HG03342 (cell line): ENCODE results near the gene COPE.
"Not testable (repeated sequence)": the region's sequence is repeated elsewhere in the genome, so short reads cannot be mapped to it uniquely, and the experiment has no call there.

Experiments
- ATAC-seq: cut with Tn5 transposase; IDR thresholded peaks from one replicate; pipeline ENCODE4 v1.9.1; 2021; ENCODE audit warnings: mild to moderate bottlenecking, moderate library complexity; ENCODE audit not compliant: unreplicated experiment

COPE gene

DNA sequence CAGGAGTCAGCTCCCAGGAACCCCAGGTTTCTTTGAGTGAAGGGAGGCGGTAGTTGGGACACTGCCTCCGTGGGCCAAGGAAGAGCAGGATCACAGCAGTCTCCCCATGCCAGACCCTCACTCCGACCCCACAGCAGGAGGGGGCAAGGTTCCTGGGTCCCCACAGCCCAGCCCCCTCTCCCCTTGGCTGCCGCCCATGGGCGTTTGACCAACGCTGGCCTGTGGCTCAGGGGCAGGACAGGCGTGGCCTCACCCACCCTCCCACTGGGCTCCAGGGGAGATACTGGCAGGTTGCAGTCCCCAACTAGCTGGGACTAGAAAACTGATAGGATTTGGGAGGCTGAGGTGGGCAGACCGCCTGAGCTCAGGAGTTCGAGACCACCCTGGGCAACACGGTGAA, 9.2 kb downstream of the COPE start:
- no peak for ATAC-seq

- ATAC-seq = no peak
Measured at GRCh38 chr19:18908917-18909619, 10.1 kb downstream of the COPE start.

DNA sequence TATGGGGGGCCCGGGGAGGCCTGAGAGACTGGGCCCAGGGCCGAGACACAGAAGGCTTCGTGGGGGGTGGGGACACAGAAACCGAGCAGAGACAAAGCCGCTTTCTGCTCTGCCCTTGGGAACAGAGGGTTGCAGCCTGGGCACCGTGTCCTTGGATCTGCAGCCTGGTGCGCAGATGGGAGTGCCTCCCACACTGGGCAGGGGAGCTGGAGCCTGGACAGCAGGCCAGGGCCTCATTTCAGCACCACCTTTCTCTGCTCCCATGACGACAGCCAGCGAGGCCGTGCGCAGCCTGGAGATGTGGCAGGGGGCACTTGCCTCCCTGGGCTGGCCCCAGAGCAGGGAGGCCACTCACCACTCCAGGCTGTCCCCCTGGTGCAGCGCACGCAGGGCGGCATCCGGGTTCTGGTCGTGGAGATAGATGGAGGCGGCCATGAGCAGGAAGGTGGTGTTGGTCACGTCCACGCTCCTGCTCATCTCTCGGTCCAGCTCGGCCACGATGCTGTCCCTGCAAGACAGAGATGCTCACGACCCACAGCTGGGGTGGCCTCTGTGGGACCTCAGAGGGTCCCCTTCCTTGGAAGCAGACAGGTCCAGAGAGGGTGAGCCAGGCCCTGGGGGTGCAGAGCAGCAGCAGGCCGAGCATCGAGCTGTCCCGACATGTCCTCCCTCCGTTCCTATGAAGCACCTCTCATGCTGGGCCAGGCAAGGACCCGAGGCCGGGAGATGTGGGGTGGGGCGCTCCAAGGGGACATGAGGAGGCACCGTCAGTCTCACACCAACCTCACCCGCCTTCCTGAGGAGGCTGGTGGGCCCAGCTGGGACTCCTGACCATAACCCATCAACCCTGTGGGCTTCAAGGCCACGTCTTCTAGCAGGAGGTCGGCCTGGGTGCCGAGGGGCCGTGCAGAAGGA, 12.3 kb downstream of the COPE start:
- ATAC-seq = no peak

DNA sequence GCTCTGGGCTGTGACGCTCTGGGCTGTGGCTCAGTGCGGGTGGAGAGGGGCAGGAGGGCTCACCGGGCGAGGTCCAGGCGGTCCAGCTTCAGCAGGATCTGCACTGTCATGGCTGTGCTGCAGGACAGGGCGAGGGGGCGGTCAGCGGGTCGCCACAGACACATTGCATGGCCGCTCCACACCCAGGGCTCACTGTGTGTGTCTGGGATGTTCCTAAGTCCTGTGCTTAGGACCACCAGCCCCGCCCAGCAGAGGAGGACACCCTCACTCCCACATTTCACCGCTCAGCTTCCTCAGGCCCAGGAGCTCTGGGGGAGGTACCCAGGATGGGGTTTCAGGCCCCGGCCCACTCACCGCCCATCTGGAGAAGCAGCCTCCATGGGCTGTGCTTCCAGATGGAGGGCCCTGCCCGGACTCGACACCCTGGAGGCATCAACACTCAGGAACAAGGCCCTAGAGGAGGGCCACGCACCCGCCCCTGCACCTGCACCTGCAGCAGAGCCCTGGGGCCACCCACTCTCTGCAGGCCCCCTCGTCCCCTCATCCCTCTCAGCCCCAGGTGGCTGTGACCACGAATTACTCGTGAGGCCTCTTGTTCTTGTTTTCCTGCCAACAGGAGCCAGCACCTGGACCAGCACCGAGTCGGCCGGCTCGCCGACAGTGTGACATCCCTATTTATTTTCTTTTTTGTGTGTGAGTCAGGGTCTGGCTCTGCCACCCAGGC, 13.5 kb downstream of the COPE start:
- no peak for ATAC-seq

- ATAC-seq = no peak
Measured at GRCh38 chr19:18905058-18905456, 14.1 kb downstream of the COPE start.

- ATAC-seq = no peak
Measured at GRCh38 chr19:18904334-18905057, 14.7 kb downstream of the COPE start.

- ATAC-seq = no peak
Measured at GRCh38 chr19:18903156-18904037, 15.8 kb downstream of the COPE start.

GRCh38 chr19:18902519-18902918, 16.7 kb downstream of the COPE start:
- not testable (repeated sequence) for ATAC-seq

DNA sequence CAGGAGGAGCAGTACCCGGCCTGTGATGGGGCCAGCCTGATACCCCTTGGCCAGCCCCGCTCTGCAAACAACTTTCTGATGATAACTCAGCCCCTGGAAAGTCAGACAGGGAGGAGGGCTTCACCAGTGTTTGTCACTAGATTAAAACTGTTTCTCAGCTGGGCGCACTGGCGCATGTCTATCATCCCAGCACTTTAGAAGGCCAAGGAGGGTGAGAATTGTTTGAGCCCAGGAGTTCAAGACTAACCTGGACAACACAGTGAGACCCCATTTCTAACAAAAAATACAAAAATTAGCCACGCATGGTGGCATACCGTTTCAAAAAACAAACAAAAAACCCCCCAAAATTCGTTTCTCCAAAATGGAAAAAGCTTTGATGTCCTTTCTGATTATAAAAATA, 17.7 kb downstream of the COPE start:
- ATAC-seq = no peak

DNA sequence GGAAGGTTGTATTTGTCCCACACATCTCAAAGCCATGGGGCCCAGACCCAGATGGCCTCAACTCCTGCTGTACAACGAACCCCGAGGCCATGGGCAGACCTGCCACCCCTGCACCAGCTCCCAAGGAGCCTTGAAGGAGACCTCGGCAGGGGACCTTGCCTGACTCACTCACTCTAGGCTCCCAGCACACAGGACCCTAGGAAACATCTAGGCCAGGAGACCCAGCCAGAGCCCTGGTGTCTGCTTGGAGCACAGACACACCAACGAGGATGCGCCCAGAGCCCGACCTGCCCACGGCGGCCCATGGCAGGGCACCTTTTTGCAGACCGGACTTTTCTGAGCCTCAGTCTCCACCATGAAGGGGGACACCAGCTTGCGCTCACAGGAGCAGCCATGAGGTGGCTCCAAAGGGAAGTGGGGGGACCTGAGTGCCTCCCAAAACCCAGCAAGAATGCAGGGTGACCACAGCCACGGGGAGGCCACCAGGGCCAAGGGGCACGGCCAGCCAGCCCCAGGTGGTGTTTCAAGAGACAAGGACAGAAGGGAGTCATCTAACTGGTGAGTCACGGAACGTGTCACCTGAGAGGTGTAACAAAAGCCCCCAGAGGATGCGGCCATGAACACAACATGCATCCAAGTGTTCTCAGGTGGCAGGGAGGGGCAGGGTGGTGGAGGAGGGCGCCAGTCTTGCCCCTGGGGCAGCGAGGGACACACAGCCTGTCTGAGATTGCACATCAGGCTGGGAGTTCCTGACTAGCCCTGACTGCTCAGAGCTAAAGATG, 18.3 kb downstream of the COPE start:
- no peak for ATAC-seq

GRCh38 chr19:18899624-18900560, 19.3 kb downstream of the COPE start:
- no peak for ATAC-seq

DNA sequence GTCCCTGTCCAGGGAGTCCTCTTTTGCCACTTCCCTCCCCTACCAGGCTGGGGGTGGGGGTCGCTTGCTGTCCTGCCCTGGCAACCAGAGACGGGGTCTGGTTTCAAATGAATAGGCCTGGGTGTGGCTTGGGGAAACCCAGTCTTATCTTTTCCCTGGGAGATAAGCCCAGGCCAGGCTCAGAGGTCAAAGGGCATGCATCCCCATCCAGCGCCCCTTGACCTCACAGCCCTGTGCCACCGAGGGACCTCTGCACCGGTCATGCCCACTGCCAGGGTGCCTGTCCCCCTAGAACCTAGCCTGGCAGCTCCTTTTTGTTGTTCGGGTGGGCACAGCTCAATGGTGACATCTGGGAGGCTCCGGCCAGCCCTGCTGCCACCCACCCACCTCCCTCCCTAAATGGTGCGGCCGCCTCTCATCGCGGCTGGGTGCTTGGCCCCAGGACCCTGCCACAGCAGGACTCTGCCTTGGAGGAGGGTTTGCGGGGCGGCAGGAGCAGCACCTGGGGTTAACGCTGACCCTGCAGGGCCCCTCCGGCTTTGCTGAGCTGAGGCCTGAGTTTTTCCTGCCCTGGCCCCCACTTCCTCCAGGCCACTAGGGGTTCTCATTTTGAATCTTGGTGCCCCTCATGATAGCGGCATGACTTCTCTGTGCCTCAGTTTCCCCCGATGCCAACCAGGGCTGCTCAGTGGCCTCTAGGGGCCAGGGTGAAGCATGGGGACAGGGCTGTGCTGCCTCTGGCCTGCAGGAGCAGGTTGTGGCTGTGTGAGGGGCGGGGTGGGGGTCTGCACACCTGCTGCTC, 20.4 kb downstream of the COPE start:
- ATAC-seq = no peak

DNA sequence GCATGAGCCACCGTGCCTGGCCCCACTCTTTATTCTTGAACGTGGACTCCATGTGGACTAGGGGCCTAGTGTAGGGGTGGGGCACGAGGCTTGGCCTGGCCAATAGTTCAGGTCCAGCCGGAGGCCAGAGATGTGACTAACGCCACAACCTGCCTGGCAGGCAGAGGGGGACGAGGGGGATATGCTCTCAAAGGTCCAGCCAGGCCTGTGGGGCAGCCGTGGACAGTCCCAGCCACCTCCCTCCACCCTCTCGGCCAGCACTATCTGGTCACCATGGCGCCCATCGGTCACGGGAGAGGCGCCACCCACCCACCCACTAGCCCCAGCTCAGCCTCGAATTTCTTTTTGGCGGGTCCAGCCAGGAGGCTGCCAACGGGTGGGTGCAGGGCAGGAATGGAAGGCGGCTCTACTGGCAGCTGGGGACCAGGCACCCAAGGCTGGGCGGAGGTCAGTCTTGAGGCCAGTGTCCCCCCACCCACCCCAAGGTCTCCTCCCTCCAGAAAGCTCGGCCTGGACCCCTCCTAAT, 21.0 kb downstream of the COPE start:
- ATAC-seq = no peak

DNA sequence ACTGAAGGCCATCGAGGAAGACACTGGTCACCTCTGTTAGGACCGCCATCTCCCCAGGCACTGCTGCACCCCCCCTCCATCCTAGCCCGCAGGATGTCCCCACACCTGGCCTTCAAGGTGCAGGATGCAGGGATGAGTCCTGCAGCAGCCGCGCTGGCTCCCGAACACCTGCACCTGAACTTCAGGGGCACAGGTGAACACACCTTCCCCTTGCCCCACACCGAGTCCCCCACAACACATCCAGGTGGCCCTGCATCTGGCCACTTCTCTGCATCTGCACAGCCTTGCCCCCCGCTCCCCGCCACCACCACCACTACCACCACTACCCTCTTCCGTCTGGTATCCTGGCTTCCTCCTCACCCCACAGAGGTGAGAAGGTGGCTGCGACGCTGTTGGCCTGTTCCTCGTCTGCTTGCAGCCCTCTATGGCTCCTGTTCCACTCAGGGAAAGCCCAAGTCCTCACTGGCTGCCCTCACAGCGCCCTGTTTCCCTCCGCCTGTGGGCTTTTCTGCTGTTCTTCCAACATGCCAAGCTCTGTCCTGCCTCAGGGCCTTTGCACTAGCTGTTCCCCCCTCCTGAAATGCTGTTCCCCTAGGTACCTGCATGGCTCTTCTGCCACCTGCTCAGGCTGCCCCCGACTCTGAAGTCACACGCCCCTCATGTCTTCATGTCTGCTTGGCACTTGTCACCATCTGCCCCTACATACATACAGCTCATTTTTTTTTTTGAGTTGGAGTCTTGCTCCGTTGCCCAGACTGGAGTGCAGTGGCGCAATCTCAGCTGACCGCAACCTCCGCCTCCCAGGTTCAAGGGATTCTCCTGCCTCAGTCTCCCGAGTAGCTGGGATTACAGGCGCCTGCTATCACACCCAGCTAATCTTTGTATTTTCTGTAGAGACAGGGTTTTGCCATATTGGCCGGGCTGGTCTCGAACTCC, 21.8 kb downstream of the COPE start:
- ATAC-seq = no peak

GRCh38 chr19:18896421-18896841, 22.8 kb downstream of the COPE start:
- no peak for ATAC-seq

- no peak for ATAC-seq
Measured at GRCh38 chr19:18895824-18896341, 23.3 kb downstream of the COPE start, which contains the start of gene CERS1. TSS of gene CERS1 (minus strand) at chr19:18896158. CDS start at chr19:18896072, 86 bp downstream.
